Prostate gland (tissue), 2 donors: ENCODE data around the gene RC3H2.

Experiments
- CTCF ChIP-seq, 4 experiments: fragments of 200-600 bp in 2 of 4; fragments of 450-650 bp in 2 of 4; sonication (generic) in 2 of 4; IDR thresholded peaks; 1 replicate in 3 of 4; 2 replicates in 1 of 4; pipeline ENCODE4 v1.5.1; 2016 to 2019; ENCODE audit warnings: antibody characterized with exemption in 4 of 4, mild to moderate bottlenecking in 2 of 4, moderate library complexity in 2 of 4
- POLR2A ChIP-seq: fragments of 450-650 bp; IDR thresholded peaks from one replicate; pipeline ENCODE4 v1.6.1; 2016; ENCODE audit warnings: antibody characterized with exemption, mild to moderate bottlenecking
- POLR2AphosphoS5 ChIP-seq: sonication (generic); formaldehyde crosslinking; IDR thresholded peaks from one replicate; pipeline ENCODE4 v1.6.1; 2017; ENCODE audit warnings: antibody characterized with exemption

DNA sequence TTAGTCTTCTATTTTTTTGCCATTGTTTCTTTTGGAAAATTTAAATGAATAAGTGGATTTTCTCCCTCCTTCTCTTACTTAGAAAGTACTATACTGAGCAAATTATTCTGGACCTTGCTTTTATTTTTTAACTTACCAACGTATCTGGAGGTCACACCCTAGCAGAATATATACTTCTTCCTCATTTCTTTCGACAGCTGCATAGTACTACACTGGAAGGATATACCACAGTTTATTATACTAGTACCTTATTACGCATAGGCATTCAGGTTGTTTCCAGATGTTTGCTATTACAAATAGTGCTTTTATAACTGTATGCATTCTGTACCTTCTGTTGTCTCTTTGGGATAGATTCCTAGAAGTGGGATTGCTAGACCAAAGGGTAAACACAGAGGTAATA, 16.7 kb downstream of the RC3H2 start:
- TF ChIP-seq POLR2A, result no peak
- no peak for TF ChIP-seq CTCF (IDR thresholded peaks at IDR 0.05)
- TF ChIP-seq POLR2AphosphoS5, result no peak
